ENCODE data around the gene WDR17. TPM values are rescaled to one million over a fixed set of nuclear protein-coding genes. Genes with fewer than 3 reads are reported as not detected.

WDR17 gene
- total and polyA plus RNA-seq, 2 of the 8 experiments (the other 6 are each of a cell fraction or from before 2014, with no cell fraction given): 1.4 to 3.3 TPM

DNA sequence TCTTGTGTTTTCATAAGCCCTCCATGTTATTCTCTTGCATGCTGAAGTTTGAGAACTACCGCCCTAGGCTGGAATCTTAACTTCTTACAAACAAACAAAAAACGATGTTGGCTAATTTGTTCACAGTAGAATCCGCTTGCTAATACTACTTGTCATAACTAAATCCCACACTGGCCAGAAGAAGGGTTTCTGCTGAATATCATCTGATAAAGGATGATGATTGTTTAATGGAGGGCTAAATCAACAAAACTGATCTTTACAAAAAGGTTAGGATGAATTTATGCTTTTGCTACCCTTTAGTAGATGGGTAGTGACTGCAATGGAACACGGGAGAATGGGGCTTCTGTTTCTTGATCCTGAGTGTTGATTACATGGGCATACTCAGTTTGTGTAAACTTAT, 87.5 kb downstream of the WDR17 start:
- Histone ChIP-seq H4K20me1 (replicated peaks in 1 of 2; ENCODE audit: control insufficient read depth in 1 of 2, insufficient read depth in 2 of 2, low read length in 2 of 2) (no peaks in the 10 kb centered on the region), H3K23ac (ENCODE audit: insufficient read length) (no peak overlapping the region), H3K79me2 (ENCODE audit: control insufficient read depth in 1 of 2, insufficient read depth in 2 of 2, low read length in 2 of 2) (no peaks in the 10 kb centered on the region), H3K9ac (replicated peaks in 1 of 4; ENCODE audit: extremely low read depth in 1 of 4, low read depth in 3 of 4, low read length in 3 of 4) (no peak overlapping the region), H2BK5ac (ENCODE audit: low read depth, low read length) (no peak overlapping the region), H3K14ac (ENCODE audit: insufficient read length) (no peak overlapping the region), H3K27ac (ENCODE audit: low read depth, low read length) (no peak overlapping the region), H3K56ac (replicated peaks; ENCODE audit: insufficient read length, low read depth, low read length) (no peak overlapping the region), H4K8ac (ENCODE audit: extremely low read depth, insufficient read depth, low read length) (no peak overlapping the region), H3K4me2 (ENCODE audit: insufficient read depth in 1 of 2, low read depth in 2 of 2, low read length in 2 of 2) (no peak overlapping the region), H3K18ac (ENCODE audit: extremely low read depth, low read length) (no peak overlapping the region), H3K4me1 (replicated peaks in 1 of 4; ENCODE audit: control insufficient read depth in 3 of 4, insufficient read depth in 4 of 4, low read length in 3 of 4) (no peaks in the 10 kb centered on the region), H3K36me3 (ENCODE audit: control insufficient read depth in 2 of 4, insufficient read depth in 4 of 4, low read length in 3 of 4) (no peaks in the 10 kb centered on the region), H2BK12ac (ENCODE audit: low read depth, low read length) (no peak overlapping the region), H3K27me3 (replicated peaks in 1 of 4; ENCODE audit: control insufficient read depth in 3 of 4, extremely low read depth in 1 of 4, insufficient read depth in 3 of 4, low read length in 3 of 4) (no peaks in the 10 kb centered on the region), H2BK15ac (ENCODE audit: low read length) (no peak overlapping the region), H2BK20ac (ENCODE audit: low read length) (no peak overlapping the region), H3K23me2 (ENCODE audit: low read depth, low read length) (no peaks in the 10 kb centered on the region), H3K79me1 (ENCODE audit: low read depth, low read length) (no peaks in the 10 kb centered on the region), H3K9me3 (ENCODE audit: insufficient read depth in 2 of 2, low read depth in 1 of 2, low read length in 1 of 2) (no peaks in the 10 kb centered on the region), H4K91ac (replicated peaks; ENCODE audit: insufficient read length, low read length) (no peak overlapping the region), H3K4me3 (ENCODE audit: extremely low read depth in 1 of 4, insufficient read depth in 2 of 4, low read depth in 3 of 4, low read length in 4 of 4) (no peak overlapping the region), H3K4ac (replicated peaks; ENCODE audit: insufficient read length, low read depth, low read length) (no peak overlapping the region), H2BK120ac (replicated peaks; ENCODE audit: low read depth, low read length) (no peak overlapping the region), H4K5ac (ENCODE audit: insufficient read length, low read depth, low read length) (no peak overlapping the region), H2AK5ac (ENCODE audit: low read depth, low read length) (no peak overlapping the region), H2AFZ (ENCODE audit: low read length) (no peak overlapping the region)
- FAIRE-seq (no peak), DNase-seq (ENCODE audit: low read depth in 1 of 2, low spot score in 2 of 2) (no peak)
- 92% methylated on average over 4 of the region's 4 CpGs; no CpG with 5 or more reads in 1 of the 2 experiments for WGBS, 2 experiments (ENCODE audit: extremely low coverage in 1 of 2, insufficient coverage in 1 of 2, insufficient read length in 1 of 2, insufficient replicate concordance in 2 of 2, low coverage in 1 of 2, low lambda C conversion rate in 2 of 2, missing lambda C conversion rate in 1 of 2)
- ChIA-PET POLR2A (ENCODE audit: partially characterized antibody) (no interaction called here), CTCF (ENCODE audit: partially characterized antibody) (interaction anchor here (0.6 to 5.4 kb wide), 3 partner anchors 26 to 188 kb away, joined by 3 to 31 read pairs (median 4); no protein-coding TSS in a partner anchor)
- no peak for TF ChIP-seq HDAC2 (IDR thresholded peaks at IDR 0.05; ENCODE audit: borderline replicate concordance in 1 of 2, low read depth in 2 of 2, low read length in 2 of 2)
- no peak for TF ChIP-seq YY1 (IDR thresholded peaks at IDR 0.05; ENCODE audit: low read depth, low read length)
- TF ChIP-seq RFX5 (IDR thresholded peaks at IDR 0.05; ENCODE audit: borderline replicate concordance, low read depth, low read length): no peak
- no peak for TF ChIP-seq CTCF (IDR thresholded peaks at IDR 0.05; ENCODE audit: control extremely low read depth in 1 of 3, insufficient read depth in 1 of 3, low read depth in 1 of 3, low read length in 3 of 3)
- TF ChIP-seq KDM1A (IDR thresholded peaks at IDR 0.05; ENCODE audit: borderline replicate concordance, low read length): no peak
- TF ChIP-seq, protein P1, sequence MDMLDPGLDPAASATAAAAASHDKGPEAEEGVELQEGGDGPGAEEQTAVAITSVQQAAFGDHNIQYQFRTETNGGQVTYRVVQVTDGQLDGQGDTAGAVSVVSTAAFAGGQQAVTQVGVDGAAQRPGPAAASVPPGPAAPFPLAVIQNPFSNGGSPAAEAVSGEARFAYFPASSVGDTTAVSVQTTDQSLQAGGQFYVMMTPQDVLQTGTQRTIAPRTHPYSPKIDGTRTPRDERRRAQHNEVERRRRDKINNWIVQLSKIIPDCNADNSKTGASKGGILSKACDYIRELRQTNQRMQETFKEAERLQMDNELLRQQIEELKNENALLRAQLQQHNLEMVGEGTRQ (IDR thresholded peaks at IDR 0.05; ENCODE audit: low read length): no peak
- no peak for TF ChIP-seq PHF8 (conservative IDR thresholded peaks at IDR 0.05; ENCODE audit: low read depth, low read length)
- TF ChIP-seq SIRT6 (IDR thresholded peaks at IDR 0.05; ENCODE audit: low read length): no peak
- TF ChIP-seq MAX (IDR thresholded peaks at IDR 0.05): no peak
- no peak for TF ChIP-seq POU5F1 (IDR thresholded peaks at IDR 0.05; ENCODE audit: low read depth, low read length)
